GM21423 (cell line): ENCODE results near the gene LRP8.

Source experiments
- ATAC-seq: cut with Tn5 transposase; IDR thresholded peaks from one replicate; pipeline ENCODE4 v1.9.1; 2021; ENCODE audit warnings: mild to moderate bottlenecking, moderate library complexity; ENCODE audit not compliant: unreplicated experiment

LRP8 gene

DNA sequence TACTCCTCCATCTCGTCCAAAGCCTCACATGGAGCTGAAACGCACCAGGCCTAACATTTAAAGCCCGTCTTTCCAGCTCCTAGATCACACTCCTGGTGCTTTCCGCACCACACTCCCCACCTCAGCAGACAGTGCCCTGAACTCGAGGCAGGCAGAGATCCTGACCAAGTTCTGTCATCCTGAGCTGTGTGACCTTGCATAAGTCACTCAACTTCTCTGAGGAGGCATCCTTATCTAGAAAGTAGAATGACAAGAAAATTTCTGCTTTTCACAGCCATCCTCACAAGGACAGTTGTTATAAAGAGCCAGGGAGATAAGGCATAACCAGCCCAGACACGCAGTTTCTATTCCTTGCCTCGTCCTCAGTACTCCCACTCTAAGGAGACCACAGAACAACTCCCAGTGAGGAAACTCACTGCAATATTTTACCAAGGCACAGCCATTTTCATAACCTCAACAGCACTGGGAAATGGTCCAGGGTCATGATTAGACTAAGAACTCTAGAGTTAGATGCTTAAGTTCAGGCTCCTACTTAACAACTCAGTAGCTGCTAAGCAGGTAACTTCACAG is 3.1 kb downstream of the LRP8 start:
- ATAC-seq: no peak

- no peak for ATAC-seq
These were observed 3.5 kb downstream of the LRP8 start for GRCh38 chr1:53324321-53324720.

DNA sequence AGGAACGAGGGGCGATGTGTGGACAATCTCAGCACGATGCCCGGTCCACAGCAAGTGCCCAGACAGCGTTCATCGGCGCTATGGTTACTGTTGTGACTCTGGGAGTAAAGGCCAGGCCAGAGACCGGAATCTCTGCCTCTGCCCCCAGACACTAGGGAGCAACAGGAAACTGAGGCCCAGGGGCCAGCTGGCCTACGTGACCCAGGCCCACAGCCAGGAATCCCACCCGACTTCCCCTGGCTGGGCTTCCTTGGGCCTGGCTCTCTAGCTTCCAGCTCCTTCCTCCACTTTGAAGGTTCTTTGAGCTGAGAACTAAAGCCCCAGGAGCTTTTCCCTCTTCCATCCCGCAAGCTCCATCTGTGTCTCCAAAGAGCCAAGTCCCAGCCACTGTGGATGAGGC is 4.6 kb downstream of the LRP8 start:
- no peak for ATAC-seq

DNA sequence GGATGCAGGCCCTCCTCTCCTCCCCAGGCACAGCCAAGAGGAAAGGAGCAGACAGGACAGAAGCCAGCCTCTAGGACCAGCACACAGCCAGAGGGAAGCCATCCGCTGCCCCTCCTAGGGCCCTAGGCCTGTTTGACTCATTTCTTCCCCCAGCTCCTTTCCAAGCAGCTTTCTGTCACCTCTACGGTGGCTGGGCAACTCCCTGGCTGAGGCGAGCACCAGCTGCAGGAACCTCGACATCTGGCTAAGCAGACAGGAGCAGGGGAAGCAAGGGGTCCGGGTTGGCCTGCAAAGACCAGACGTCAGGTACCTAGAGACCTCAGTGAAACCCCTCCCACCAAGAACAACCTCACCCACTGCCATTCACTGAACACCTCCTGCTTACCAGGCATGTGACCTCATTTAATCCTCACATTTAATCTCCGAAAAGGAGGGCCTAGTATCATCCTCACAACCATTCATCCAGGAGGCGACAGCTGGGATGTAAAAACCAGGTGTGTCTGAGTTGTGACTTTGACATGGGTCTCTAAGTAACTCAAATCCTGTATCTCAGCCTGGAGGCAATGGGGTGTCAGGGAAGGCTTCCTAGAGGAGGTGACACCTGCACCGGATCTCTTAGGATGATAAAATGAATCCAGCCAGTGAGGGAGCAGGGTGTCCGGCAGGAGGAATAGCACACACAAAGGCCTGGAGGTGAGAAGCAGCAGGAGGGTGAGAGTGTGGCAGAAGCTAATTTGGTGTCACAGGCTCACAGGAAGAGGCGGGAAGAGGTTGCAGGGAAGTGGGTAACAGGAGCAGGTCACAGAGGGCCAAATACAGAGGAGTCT is 5.9 kb downstream of the LRP8 start:
- no peak for ATAC-seq

DNA sequence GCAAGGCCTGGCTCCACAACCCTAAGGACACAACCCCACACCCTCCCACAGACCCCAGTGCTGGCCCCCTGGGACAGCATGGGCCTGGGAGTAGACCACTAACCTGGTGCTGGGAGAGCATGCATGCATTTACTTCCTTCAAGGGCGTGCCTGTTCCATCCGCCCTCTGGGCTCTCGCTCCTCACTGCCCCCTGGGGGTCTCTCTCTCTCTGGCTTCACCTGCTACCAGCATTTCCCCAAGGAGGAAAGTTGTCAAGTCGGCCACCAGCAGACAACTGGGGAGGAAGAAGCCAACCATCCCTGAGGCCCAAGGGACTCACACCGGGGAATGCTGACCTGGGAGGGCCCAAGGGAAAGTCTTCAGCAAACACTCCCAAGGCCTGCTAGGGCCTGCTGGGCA is 6.5 kb downstream of the LRP8 start:
- ATAC-seq: no peak

GRCh38 chr1:53320646-53321045 is 7.2 kb downstream of the LRP8 start:
- ATAC-seq: no peak

DNA sequence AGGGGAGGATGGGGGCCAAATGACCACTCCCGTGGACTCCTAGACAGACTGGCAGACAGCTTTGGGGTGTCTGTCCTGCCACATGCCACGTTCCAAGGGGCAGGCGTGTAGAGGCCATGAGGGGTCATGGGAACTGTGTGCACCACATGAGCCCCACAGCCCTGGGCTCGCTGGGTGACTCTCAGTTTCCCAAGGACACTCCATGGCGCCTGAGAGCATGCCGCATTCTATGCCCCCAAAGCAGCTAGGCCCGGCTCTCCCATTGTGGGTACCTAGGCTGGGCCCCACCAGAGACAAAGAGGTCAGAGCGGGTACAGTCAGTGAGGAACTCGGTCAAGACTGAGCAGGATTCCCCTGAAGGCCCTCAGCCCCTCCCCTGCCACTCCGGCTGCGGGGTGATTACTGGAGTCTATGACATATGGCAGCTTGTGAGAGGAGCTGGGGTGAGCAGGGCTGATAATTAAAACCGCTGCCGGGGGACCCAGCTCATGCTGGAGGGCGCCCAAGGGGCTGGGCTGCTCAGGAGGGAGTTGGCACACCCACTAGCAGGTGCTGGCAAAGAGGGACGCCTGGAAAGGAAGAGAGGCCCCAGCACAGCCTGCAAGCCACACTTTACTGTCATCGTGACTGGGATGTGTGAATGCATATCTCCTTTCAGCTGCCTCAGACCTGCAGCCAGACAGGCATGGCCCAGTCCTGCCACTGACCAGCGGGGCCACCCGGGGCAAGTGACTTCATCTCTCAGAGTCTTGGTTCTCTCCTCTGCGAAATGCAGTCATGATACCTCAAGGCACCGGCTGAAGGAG is 8.4 kb downstream of the LRP8 start:
- no peak for ATAC-seq

GRCh38 chr1:53317646-53318539 is 10.0 kb downstream of the LRP8 start:
- ATAC-seq: no peak

DNA sequence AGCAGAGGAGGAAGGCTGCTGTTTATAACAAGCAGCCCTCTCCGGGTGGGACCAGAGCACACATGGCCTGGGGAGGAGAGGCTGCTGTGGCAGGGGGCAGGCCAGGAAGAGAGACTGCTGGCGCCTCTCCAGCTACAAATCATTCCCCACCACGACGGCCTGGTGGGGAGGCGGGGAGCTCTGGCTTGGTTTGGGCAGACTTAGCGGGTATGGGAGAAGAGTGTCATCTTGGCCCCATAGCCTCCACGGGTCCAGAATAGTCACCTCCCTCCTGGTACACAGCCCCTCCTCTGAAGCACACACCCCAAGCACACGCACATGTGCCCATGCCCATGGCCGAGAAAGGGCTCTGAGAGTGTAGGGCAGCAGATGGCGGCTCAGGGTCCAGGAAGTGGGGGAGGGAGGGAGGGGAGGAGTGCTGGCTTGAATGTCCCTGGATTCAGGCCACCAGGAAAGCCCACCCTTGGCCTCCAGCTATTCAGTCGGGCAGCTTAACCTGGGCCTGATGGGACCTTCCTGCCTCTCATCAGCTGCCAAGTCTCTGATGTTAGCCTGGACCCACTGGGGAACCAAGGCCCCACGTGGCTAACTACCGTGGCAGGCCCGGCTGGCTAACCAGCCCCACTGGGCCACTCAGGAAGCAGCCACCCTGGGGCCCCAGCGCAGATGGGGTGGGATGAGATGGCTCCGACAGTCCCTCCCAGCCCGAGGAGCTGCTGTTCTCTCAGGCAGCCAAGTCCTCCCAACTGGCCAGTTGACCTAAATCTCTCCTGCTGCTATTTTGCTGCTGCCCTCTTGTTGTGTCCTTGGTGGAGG is 10.9 kb downstream of the LRP8 start:
- ATAC-seq: no peak

GRCh38 chr1:53316424-53316765 is 11.5 kb downstream of the LRP8 start:
- no peak for ATAC-seq

DNA sequence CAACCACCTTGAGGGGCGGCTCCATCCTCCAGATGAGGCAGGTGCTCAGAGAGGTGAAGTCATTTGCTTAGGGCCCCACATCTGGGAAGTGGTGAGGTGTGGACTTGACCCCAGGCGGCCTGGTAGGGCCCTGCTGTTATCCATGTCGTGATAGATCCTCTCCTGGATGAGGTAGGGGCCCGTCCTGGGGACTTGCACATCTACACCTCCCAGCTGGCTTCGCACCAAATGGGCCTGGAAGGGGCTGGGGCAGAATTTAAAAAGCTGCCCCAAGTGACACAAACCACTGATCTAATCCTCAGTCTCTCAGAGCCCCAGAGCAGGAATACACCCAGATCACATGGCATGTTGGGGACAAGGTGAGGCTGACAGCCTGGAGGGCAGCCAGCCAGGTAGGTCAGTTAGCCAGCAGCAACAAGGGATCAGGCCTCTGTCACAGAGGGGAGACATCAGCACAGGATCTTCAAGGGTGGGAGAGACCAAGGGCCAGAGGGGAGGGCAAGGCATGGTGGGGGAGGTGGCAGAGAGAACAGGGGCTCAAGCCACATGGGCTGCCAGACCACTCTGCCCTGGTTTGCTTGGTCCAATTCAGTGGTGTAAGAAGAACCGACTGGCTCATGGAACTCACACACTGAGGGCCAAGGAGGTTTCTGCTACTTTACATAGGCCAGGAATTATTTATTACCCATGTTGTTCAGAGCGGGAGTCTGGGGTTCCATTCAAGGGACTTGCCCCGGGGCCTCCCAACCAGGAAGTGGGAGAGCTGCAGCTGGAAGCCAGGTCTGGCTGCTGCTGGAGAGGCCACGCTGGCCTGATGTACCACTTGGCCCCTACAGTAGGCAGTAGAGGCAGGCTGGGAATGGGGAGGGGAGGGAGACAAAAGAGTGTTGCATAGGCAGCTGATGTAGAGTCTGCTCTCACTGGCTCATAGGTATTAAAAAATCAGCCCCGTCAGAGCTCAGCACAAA is 12.1 kb downstream of the LRP8 start:
- no peak for ATAC-seq

- ATAC-seq: no peak
These were observed 12.8 kb downstream of the LRP8 start for GRCh38 chr1:53315046-53315445.

GRCh38 chr1:53314606-53315005 is 13.3 kb downstream of the LRP8 start:
- ATAC-seq: no peak

DNA sequence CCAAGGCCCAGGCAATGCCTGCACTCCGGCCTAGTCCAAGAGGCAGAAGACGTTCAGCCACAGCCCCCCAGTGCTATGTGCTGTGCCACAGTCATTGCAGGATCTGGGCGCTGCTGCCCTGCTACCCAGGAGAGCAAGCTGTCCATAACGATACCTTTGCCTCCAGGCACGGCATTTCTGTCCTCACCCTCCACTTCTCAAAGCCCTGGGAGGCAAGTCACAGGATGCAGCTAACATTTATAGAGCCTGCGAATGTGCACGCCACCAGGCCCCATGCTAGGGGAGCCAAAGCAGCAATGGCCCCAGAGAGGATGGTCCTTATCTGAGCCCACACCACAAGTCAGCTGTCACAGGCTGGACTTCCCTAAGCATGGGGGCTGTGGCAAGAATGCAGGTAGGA is 13.8 kb downstream of the LRP8 start:
- ATAC-seq: no peak

DNA sequence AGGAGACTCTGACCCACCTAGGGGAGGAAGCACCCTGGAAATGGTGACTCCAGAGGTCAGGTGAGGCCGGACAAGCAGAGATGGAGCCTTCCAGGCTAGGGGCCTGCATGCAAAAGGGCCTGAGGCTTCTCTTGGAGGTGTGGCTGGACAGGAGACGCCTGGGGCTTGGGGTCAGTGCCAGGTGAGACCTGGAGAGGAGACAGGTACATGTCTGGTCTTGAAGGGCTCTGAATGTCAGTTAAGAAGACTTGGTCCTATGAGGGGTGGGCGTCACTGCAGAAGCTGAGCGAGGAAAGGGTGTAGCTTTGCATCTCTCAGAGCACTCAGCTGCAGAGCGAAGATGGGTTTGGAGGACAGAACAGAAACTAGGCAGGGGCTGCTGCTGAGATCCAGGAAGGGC is 14.3 kb downstream of the LRP8 start:
- no peak for ATAC-seq

- ATAC-seq: no peak
These were observed 16.1 kb downstream of the LRP8 start for GRCh38 chr1:53311702-53312305.

GRCh38 chr1:53310847-53311681 is 16.8 kb downstream of the LRP8 start:
- ATAC-seq: no peak

GRCh38 chr1:53309802-53310201 is 18.1 kb downstream of the LRP8 start:
- no peak for ATAC-seq
